Bone marrow (tissue), 2 donors: ENCODE data around the gene WASHC1.
"Not testable (repeated sequence)": the region's sequence is repeated elsewhere in the genome, so short reads cannot be mapped to it uniquely, and the experiment has no call there.

ENCODE experiments used
- DNase-seq, 2 donors: peaks; one replicate each; lab custom pipeline; 2025; lab: John Stamatoyannopoulos, UW

Gene WASHC1

DNA sequence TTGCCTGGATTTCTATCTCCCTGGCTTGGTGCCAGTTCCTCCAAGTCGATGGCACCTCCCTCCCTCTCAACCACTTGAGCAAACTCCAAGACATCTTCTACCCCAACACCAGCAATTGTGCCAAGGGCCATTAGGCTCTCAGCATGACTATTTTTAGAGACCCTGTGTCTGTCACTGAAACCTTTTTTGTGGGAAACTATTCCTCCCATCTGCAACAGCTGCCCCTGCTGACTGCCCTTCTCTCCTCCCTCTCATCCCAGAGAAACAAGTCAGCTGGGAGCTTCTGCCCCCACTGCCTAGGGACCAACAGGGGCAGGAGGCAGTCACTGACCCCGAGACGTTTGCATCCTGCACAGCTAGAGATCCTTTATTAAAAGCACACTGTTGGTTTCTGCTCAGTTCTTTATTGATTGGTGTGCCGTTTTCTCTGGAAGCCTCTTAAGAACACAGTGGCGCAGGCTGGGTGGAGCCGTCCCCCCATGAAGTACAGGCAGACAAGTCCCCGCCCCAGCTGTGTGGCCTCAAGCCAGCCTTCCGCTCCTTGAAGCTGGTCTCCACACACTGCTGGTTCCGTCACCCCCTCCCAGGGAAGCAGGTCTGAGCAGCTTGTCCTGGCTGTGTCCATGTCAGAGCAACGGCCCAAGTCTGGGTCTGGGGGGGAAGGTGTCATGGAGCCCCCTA is 15.0 kb downstream of the WASHC1 start:
- DNase-seq = not testable (repeated sequence)

DNA sequence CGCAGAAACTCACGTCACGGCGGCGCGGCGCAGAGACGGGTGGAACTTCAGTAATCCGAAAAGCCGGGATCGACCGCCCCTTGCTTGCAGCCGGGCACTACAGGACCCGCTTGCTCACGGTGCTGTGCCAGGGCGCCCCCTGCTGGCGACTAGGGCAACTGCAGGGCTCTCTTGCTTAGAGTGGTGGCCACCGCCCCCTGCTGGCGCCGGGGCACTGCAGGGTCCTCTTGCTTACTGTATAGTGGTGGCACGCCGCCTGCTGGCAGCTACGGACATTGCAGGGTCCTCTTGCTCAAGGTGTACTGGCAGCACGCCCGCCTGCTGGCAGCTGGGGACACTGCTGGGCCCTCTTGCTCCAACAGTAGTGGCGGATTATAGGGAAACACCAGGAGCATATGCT is 18.1 kb downstream of the WASHC1 start:
- not testable (repeated sequence) for DNase-seq

DNA sequence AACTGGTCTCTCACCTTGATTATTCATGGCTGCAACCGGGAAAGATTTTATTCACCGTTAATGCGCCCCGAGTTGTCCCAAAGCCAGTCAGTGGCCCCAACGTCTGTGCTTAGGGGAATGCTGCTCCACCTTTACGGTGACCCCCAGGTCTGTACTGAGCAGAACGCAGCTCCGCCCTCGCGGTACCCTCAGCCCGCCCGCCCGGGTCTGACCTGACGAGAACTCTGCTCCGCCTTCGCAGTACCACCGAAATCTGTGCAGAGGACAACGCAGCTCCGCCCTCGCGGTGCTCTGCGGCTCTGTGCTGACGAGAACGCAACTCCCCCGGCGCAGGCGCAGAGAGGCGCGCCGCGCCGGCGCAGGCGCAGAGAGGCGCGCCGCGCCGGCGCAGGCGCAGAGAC is 18.6 kb downstream of the WASHC1 start:
- DNase-seq = not testable (repeated sequence)

DNA sequence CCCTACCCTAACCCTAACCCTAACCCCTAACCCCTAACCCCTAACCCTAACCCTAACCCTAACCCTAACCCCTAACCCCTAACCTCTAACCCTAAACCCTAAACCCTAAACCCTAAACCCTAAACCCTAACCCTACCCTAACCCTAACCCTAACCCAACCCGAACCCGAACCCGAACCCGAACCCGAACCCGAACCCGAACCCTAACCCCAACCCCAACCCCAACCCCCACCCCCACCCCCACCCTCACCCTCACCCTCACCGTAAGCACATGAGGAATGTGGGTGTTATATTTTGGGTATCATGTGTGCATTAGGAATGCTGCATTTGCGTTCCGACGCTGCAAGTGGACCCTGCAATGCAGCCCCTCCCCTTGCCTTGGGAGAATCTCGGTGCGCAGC is 19.0 kb downstream of the WASHC1 start:
- not testable (repeated sequence) for DNase-seq
